Skeletal muscle satellite cell (primary cell): ENCODE data around the gene NLGN4X.

Experiments used
- H3K27me3 ChIP-seq: 2 replicates; pipeline ENCODE4 v1.7.0; 2013; ENCODE audit warnings: low read length; ENCODE audit not compliant: control insufficient read depth, insufficient read depth
- H3K36me3 ChIP-seq: 2 replicates; pipeline ENCODE4 v1.7.0; 2013; ENCODE audit warnings: mild to moderate bottlenecking, control low read depth, low read length; ENCODE audit not compliant: insufficient read depth
- H3K4me1 ChIP-seq: 2 replicates; pipeline ENCODE4 v1.7.0; 2013; ENCODE audit warnings: low read length; ENCODE audit not compliant: control insufficient read depth, insufficient read depth
- H3K4me2 ChIP-seq: 2 replicates; pipeline ENCODE4 v1.7.0; 2013; ENCODE audit warnings: mild to moderate bottlenecking, low read length
- H3K4me3 ChIP-seq: 2 replicates; pipeline ENCODE4 v1.7.0; 2013; ENCODE audit warnings: low read length
- H3K9ac ChIP-seq: 2 replicates; pipeline ENCODE4 v1.7.0; 2013; ENCODE audit warnings: mild to moderate bottlenecking, low read depth, low read length, moderate library complexity
- H3K9me3 ChIP-seq: replicated peaks from 2 replicates; pipeline ENCODE4 v1.7.0; 2013; ENCODE audit warnings: mild to moderate bottlenecking, control low read depth, low read length

The NLGN4X gene

DNA sequence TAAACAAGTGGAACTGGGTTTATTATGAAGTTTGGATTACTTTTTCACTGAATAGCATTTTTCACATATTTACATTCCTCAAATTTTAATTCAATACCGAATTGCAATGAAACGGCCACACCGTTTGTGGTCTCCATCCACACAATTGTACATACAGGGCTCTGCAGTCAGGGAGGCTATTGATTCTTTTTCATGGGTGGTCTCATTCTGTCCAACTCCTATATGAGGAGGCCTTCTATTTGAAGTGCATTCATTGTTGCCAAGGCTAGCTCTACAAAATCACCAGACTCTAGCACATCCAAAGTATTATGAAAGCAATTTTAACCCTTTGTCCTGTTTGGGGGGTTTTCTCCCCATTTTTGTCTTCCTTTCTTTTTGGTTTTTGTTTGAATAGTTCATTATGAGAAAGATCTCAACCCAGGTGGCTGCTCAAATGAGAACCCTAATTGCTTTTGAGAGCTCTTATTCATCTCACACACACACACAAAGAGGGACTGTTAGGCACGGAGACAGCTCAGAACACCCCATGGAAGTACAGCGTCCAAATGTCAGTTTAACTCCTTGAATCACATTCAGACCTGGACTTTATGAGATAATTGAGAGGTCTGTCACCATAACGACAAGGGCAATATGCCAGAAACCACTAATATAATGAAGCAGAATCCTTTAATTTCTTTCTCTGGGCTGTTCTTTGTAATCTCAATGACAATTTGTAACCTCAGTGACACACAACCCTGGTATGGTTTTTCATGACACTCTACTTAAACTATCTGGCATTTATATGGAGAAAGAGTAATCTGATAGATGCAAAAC is 79.4 kb downstream of the NLGN4X start:
- Histone ChIP-seq H3K4me1 (no peaks in the 10 kb centered on the region), H3K4me2 (no peak overlapping the region), H3K27me3 (no peaks in the 10 kb centered on the region), H3K9me3 (no peaks in the 10 kb centered on the region), H3K36me3 (no peaks in the 10 kb centered on the region), H3K4me3 (no peak overlapping the region), H3K9ac (no peak overlapping the region)

DNA sequence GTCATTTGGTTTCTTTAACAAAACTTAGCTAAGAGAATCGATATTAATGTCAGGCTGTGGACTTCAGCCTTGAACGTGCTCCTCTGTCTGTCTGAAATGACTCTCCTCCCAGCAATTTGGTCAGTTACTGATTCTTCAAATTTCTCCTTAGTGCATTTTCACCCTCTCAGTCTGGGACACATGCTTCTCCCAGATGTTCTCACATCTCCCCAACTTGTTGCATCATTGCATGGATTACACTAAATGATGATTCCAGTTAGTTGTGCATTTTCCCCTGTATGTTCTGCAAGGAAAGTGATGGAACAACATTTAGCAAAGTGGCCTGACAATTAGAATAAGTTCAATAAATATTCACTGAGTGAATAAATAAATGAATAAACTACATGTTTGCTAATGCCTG is 94.4 kb downstream of the NLGN4X start:
- Histone ChIP-seq H3K4me3 (no peak overlapping the region), H3K9me3 (no peaks in the 10 kb centered on the region), H3K4me2 (no peak overlapping the region), H3K36me3 (no peaks in the 10 kb centered on the region), H3K27me3 (no peaks in the 10 kb centered on the region), H3K4me1 (no peaks in the 10 kb centered on the region), H3K9ac (no peak overlapping the region)

DNA sequence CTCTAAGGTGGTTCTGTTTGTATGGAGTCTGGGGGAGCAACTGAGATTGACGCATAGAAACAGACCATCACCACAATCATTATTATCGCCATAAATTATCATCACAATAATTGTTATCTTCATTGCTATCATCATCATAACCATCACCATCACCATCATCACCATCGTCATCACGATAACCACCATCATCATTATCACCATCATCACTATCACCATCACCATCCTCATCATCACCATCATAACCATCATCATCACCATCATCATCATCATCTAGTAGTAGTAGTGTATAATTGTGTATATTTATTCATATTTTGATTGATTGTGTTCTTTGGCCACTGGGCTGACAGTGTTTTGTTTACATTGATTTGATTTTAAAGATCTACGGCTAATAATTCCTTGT is 95.7 kb downstream of the NLGN4X start:
- no peaks in the 10 kb centered on the region for H3K9me3 ChIP-seq
- no peak overlapping the region for H3K9ac ChIP-seq
- no peak overlapping the region for H3K4me2 ChIP-seq
- no peaks in the 10 kb centered on the region for H3K27me3 ChIP-seq
- no peaks in the 10 kb centered on the region for H3K4me1 ChIP-seq
- no peak overlapping the region for H3K4me3 ChIP-seq
- H3K36me3 ChIP-seq = no peaks in the 10 kb centered on the region

DNA sequence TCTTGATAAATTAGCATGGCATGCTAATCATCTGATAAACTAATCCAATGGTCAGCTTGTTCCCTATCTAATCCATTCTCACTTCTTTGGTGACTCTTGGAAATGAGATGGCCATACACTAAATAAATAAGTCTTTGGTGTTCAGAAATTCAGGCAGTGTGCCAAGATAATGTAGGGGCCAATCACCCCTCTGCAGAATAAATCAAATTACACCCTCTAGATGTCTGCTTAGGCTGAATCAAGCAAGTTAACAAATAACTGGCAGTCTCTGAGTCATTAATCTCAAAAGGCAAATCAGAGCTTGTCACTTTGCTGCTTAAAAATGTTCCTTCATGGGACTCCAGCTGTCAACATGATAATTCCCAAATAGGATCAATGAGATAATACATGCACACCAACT is 97.4 kb downstream of the NLGN4X start:
- H3K4me1 ChIP-seq = no peaks in the 10 kb centered on the region
- H3K9ac ChIP-seq = no peak overlapping the region
- no peaks in the 10 kb centered on the region for H3K27me3 ChIP-seq
- no peaks in the 10 kb centered on the region for H3K36me3 ChIP-seq
- no peak overlapping the region for H3K4me2 ChIP-seq
- H3K4me3 ChIP-seq = no peak overlapping the region
- no peaks in the 10 kb centered on the region for H3K9me3 ChIP-seq

DNA sequence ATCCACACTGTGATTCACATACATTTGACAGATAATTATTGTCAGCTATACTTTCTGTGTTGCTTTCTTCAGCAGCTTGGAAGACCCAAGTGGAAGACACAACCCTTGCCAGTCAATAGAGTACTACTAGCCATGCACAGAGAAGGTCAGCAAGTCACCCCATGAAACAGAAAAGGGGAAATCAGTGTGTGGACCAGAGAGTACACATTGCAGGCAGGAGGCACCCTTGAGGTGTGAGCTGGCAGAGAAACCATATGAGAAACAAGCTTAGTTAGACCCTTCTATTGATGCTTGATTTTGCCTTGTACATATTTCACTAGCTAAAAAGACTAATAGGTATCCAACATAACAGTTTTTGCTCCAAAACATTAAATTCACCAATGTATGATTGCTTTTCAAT is 99.5 kb downstream of the NLGN4X start:
- Histone ChIP-seq H3K9me3 (no peaks in the 10 kb centered on the region), H3K4me2 (no peak overlapping the region), H3K4me3 (no peak overlapping the region), H3K4me1 (no peaks in the 10 kb centered on the region), H3K9ac (no peak overlapping the region), H3K27me3 (no peaks in the 10 kb centered on the region), H3K36me3 (no peaks in the 10 kb centered on the region)

DNA sequence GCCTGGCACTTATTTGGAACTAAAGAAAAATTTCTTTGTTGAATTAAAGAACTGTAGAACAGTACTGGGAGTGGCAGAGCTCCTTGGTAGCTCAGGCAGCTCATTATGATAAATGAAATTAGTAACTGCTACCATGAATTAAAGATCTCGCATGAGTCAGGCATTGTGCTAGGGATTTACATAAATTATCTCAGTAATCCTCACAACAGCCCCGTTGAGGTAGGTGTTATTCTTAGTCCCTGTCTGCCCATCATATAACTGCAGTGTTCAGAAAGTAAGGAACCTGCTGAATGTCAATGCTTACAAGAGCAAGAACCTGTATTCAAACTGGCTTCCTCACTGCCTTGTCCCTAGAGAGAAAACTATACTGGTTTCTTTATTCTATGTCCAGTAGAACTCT is 108.3 kb downstream of the NLGN4X start:
- H3K27me3 ChIP-seq = no peaks in the 10 kb centered on the region
- H3K9ac ChIP-seq = no peak overlapping the region
- no peak overlapping the region for H3K4me3 ChIP-seq
- no peak overlapping the region for H3K4me2 ChIP-seq
- no peaks in the 10 kb centered on the region for H3K4me1 ChIP-seq
- H3K36me3 ChIP-seq = no peaks in the 10 kb centered on the region
- no peaks in the 10 kb centered on the region for H3K9me3 ChIP-seq

DNA sequence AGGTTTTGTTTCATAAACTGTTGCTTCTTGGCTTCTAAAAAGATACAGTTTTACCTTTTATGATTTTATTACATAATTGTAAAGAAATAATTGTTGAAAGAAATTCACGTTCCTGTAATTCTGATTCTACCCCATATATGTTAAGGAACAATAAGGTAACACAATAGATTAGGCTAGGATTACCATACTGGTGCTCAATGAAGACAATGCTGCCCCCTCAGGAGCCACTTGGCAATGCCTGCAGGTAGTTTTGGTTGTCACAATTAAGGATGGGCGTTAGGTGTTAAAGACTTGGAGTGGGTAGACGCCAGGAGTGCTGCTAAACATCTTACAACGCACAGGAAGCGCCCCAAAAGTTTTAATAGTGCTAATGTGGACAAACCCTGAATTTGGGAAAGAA is 133.2 kb downstream of the NLGN4X start:
- Histone ChIP-seq H3K4me1 (no peaks in the 10 kb centered on the region), H3K9ac (no peak overlapping the region), H3K4me2 (no peak overlapping the region), H3K4me3 (no peak overlapping the region), H3K9me3 (no peaks in the 10 kb centered on the region), H3K36me3 (no peaks in the 10 kb centered on the region), H3K27me3 (no peaks in the 10 kb centered on the region)

DNA sequence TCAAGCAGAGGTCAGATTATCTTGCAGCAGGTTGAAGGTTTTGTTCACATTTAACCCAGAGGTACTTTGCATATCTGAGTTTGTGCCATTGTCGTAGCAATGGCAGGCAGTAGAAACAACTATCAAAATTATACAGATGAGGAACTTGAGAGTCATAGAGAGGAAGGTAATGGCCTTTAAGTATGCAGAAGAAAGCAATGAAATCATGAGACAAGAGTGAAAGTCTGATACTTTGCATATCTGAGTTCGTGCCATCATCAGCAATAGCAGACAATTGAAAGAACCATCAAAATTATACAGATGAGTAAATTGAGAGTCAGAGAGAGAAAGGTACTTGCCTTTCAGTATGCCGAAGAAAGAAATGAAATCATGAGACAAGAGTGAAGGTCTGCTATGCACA is 154.1 kb downstream of the NLGN4X start:
- Histone ChIP-seq H3K9me3 (no peaks in the 10 kb centered on the region), H3K9ac (no peak overlapping the region), H3K4me2 (no peak overlapping the region), H3K4me3 (no peak overlapping the region), H3K36me3 (no peaks in the 10 kb centered on the region), H3K27me3 (no peaks in the 10 kb centered on the region), H3K4me1 (no peaks in the 10 kb centered on the region)

DNA sequence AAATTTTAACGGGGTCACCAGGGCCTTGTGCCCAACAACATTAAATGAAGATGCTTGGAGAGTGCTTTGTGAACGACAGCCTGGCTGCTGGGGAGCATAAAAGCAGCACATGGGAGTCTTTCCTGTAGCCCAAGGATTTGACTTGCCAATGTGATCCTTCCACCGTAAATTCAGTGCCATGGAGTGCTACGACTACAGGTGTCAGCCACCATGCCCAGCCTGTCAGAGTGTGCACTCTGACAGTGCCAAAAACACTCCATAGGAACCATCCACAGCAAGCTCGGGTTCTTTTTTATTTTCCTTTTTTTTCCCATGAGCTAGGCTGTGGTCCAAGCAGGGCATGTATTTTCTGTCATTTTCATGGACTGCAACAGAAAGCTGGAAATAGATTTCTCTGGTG is 156.9 kb downstream of the NLGN4X start:
- Histone ChIP-seq H3K9ac (no peak overlapping the region), H3K27me3 (no peaks in the 10 kb centered on the region), H3K9me3 (no peaks in the 10 kb centered on the region), H3K4me2 (no peak overlapping the region), H3K36me3 (no peaks in the 10 kb centered on the region), H3K4me1 (no peaks in the 10 kb centered on the region), H3K4me3 (no peak overlapping the region)

DNA sequence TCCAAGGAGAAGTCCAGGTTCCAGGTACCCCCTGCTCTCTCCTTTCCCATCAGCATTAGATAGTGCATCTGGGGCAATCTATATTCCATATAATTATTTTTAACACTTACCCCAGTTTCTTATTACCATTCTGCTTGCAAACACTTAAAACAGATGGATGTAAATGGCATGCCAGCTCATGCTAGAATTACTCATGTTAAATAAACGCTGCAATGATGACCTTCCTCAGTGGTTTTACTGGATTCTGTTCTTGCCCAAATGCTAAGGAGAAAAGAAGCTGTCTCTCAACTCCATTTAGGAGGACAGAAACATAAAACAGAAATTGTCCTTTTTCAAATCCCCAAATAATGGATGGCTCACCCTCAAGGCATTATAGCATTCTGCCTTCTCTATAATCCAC is 161.1 kb downstream of the NLGN4X start:
- H3K4me1 ChIP-seq = no peaks in the 10 kb centered on the region
- H3K4me3 ChIP-seq = no peak overlapping the region
- H3K27me3 ChIP-seq = no peaks in the 10 kb centered on the region
- no peak overlapping the region for H3K9ac ChIP-seq
- H3K4me2 ChIP-seq = no peak overlapping the region
- H3K9me3 ChIP-seq = no peaks in the 10 kb centered on the region
- H3K36me3 ChIP-seq = no peaks in the 10 kb centered on the region

DNA sequence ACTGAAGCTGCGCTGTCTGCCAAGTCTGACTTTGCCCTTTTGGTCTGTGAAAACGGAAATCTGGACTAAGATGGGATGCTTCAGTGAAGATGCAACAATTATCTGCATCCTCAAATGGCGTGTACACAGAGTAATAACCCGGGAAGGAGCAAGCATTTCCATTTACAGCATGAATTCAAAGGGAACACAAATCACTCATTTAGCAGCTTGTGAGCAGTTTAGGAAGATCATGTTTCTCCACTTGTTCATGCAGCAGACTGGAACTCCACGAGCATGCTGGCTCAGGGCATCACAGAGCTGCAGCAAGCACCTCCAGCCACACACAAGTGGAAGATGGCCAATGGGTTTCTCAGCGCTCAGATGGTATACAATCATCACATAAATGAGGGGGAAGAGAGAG is 175.5 kb downstream of the NLGN4X start:
- peaks cover 6% of the 10 kb centered on the region for H3K4me1 ChIP-seq
- H3K4me3 ChIP-seq = no peak overlapping the region
- no peaks in the 10 kb centered on the region for H3K27me3 ChIP-seq
- H3K4me2 ChIP-seq = no peak overlapping the region
- H3K9me3 ChIP-seq = no peaks in the 10 kb centered on the region
- H3K9ac ChIP-seq = no peak overlapping the region
- H3K36me3 ChIP-seq = no peaks in the 10 kb centered on the region

DNA sequence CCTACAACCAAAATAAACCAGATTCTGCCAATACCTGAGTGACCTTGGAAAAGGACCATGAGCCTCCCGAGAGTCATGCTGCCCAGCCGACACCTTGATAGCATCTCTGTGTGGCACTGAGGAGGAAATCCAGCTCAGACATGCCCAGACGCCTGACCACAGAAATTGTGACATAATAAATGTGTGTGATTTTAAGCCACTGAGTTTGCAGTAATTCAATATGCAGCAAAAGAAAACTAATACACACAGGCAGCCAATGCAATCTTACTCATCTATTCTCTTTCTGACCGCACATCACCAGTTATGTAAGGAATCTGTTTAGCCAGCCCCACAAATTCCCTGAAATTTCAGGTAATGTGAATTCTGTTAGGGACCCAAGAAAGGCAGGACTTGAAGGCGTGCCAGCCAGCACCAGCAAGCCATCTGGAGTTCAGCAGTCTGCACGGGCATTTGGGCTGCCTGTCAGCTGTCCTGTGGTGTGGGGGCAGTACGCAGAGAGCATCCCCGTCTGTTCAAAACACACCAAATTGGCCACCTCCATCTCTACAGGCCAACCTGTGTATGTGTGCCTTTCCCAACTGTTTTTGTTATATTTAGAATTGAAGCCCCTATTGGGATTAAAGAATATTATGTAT is 176.4 kb downstream of the NLGN4X start:
- no peaks in the 10 kb centered on the region for H3K27me3 ChIP-seq
- peaks cover 6% of the 10 kb centered on the region for H3K4me1 ChIP-seq
- H3K36me3 ChIP-seq = no peaks in the 10 kb centered on the region
- no peak overlapping the region for H3K4me2 ChIP-seq
- H3K9ac ChIP-seq = no peak overlapping the region
- H3K4me3 ChIP-seq = no peak overlapping the region
- H3K9me3 ChIP-seq = no peaks in the 10 kb centered on the region
